ENCODE measurements around the gene NUP214.

NUP214 gene

DNA sequence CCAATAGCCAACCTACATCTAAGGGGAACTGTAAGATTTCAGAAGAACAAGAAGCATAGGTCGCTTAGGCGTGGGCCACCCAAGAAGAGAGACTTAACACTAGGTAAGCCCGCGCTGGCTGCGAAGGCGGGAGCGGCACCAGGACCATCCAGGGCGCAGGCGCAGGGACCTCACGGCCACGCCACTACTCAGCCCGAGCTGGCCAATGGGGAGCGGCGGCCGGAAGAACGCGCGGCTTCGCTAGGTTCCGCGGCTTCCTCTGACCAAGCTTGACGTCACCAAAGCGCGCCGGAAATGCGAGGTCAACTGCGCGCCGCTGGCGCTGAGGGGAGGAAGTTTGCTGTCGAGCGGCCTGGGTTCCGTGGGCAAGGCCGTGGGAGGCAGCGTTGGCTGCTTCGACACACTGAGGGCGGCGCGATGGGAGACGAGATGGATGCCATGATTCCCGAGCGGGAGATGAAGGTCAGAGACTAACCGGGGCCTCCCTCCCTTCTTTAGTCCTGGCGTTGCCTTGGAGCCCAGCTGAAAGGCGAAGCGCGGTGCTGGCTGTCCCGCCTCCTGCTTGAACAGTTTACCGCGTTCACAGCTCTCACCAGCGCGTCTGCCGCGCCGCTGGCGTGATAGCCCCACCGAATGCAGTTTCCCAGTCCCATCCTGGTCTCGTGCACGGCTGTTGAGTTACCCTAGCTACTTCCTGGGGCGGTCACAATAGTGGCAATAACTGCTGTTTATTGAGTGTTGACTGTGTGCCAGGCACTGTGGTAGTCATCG lies at the start of gene NUP214:
TSS of gene NUP214 (plus strand) at position 299 of the 771 bp plus-strand sequence. CDS start at position 418, 119 bp downstream.
- Mint-ChIP-seq H3K4me3 (peak within 1 kb of the TSS; percentile 89), H3K36me3 (peaks cover 46% of the 10 kb centered on the region), H3K27ac (peak within 1 kb of the TSS; percentile 97), H3K9me3 (no peaks in the 10 kb centered on the region), H3K4me1 (peaks cover 20% of the 10 kb centered on the region)
- DNase-seq (ENCODE audit: low spot score in 2 of 2) (peak; percentile 99 to 100), ATAC-seq (peak; percentile 98)

DNA sequence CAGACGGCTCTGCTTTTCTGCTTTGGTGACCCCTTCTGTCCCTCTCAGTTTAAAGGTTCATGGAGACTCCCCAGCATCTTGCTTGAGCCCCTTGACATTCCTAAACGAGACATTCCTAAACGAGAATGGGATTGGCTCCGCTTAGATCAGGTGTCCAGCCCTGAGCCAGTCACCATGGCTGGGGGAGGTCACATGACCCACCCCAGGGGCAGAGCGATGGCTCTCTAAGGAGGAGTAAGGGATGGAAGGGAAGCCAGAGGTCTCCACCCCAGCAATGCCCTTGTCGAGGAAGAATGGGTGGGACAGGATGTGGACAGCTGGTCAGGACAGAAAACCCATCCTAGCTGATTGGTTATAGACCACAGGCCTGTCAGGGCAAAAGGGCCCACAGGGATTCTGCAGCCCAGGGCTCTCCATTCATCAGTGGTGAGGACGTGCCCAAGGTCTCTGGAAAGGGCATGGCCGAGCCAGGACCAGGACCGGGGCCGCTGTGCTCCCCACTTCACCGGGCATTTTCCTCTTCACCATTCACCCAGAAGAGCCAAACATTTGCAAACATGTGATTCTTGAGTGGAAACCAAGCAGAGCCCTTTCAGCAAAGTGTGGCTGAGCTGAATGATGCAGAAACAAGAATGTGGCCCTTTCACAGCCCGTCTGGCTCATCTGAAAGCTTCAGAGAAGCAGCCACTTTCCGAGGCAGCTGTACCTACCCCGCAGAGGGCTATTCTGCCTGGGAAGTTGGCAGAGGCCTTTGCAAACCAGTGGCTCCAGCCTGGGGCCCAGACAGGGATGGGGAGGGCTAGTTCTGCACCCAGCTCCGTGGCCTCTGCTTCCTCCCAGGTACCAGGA lies 48.8 kb upstream of the NUP214 start:
- Mint-ChIP-seq H3K9me3 (no peaks in the 10 kb centered on the region), H3K27ac (no peak overlapping the region), H3K4me3 (no peak overlapping the region), H3K36me3 (no peaks in the 10 kb centered on the region), H3K4me1 (no peaks in the 10 kb centered on the region)
- no peak for DNase-seq (ENCODE audit: low spot score in 2 of 2)
- no peak for ATAC-seq

DNA sequence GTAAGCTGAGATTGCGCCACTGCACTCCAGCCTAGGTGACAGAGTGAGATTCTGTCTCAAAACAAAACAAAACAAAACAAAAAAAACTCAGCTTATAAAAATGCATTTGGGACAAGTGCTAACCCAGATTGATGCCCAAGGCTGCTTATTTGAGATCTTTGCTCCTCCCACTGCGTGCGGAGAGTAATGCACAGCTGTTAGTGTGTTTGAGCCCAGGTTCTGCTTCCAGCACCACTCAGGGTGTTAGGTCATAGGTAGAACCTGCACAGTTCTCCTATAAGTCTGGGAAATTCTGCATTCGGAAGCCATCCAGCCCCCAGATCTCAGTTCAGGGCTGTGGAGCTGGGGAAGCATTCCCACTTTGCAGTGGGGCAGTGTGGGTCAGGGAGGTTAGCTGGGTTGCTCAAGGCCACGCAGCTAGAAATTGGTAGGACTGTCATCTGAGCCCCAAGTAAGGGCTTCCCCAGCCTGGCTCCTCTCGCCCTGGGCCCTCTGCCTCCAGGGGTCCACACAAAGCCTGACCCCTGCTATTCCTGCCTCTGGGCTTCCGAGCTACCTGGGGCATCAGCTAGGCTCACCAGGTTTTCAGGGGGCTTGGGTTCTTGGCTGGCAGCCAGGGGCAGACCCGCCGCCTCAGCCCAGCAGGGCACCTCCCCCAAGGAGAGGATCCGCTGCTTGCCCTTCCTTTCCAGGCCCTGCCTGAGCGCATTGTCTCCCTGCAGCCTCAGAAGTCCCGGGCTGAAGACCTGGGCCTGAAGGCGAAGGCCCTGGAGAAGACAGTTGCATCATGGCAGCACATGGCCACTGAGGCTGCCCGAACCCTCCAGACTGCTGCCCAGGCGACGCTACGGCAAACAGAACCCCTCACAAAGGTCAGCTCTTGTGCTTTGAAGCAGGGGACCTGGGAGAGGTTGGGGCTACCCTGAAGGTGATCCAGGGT lies 46.7 kb upstream of the NUP214 start:
- no peak for DNase-seq (ENCODE audit: low spot score in 2 of 2)
- no peaks in the 10 kb centered on the region for H3K9me3 Mint-ChIP-seq
- no peak overlapping the region for H3K4me3 Mint-ChIP-seq
- no peak overlapping the region for H3K27ac Mint-ChIP-seq
- ATAC-seq: no peak
- H3K36me3 Mint-ChIP-seq: no peaks in the 10 kb centered on the region
- no peaks in the 10 kb centered on the region for H3K4me1 Mint-ChIP-seq

DNA sequence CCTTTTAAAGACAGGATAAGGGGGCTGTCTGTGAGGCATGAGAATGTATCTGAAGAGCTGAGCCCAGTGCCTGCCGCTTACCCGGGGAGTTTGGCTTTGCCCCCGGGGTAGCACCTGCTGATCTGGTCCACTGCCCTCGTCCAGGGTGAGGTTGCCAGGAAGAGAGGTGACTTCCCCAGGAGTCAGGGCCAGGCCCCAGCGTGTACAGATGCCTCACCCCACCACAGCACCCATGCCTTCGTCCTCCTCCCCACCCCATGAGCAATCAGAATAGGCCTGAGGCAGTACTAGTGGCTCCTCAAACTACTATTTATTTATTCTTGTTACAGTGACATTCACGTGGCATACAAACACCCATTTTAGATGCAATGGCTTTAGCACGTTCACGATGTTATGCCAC lies 44.8 kb upstream of the NUP214 start:
- no peak overlapping the region for H3K27ac Mint-ChIP-seq
- no peaks in the 10 kb centered on the region for H3K36me3 Mint-ChIP-seq
- H3K4me1 Mint-ChIP-seq: no peaks in the 10 kb centered on the region
- DNase-seq (ENCODE audit: low spot score in 2 of 2): no peak
- no peak for ATAC-seq
- H3K4me3 Mint-ChIP-seq: no peak overlapping the region
- H3K9me3 Mint-ChIP-seq: no peaks in the 10 kb centered on the region

DNA sequence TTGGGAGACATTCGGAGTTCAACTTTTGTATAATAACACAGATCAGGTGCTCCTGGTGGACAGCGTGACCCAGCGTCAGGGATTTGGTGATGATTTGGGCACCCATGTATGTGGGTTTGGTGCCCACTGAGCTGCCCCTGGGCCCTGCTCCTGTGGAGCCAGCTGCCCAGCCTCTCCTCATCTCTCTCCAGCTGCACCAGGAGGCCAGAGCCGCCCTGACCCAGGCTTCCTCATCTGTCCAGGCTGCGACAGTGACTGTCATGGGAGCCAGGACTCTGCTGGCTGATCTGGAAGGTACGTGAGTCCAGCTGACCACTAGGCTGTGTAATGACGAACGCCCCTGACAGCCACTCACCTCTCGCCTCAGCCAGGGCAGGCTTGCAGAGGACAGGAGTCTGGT lies 43.5 kb upstream of the NUP214 start:
- Mint-ChIP-seq H3K4me3 (no peak overlapping the region), H3K4me1 (no peaks in the 10 kb centered on the region), H3K9me3 (no peaks in the 10 kb centered on the region), H3K27ac (no peak overlapping the region), H3K36me3 (no peaks in the 10 kb centered on the region)
- DNase-seq (ENCODE audit: low spot score in 2 of 2) (no peak), ATAC-seq (no peak)

DNA sequence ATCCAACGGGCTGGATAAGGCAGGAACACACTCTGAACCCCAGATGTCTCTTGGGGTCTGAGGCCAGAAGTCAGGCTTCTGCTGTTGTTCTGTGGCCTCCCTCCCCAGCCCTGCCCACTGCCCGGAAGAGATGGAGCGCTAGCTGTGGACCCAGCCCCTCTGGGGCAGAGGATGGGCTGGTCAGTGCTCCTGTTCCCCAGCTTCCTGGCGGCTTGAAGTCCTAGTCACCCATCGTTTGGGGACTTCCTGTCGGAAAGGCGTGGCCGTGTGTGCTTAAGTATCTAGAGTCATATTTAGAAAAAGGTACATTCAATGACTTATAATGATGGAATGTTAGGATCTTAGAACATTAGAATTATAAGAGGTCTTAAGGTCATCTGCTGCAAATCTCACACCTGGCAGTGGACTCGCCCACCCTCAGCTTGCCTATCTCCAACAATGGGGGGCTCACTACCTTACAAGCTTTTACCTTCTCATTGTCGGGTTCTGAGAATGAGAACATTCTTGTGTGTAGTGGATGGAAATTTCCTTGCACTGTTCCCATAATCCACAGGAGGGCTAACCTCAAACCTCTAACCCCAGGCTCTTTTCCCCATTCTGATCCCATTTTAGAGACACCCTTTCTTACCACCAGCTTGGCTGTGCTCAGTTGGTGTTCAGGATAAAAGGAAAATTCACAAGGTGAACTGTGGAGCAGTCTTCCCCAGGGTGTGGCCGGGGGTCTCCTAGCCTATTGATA lies 42.4 kb upstream of the NUP214 start:
- Mint-ChIP-seq H3K27ac (no peak overlapping the region), H3K9me3 (no peaks in the 10 kb centered on the region), H3K4me1 (no peaks in the 10 kb centered on the region), H3K4me3 (no peak overlapping the region), H3K36me3 (no peaks in the 10 kb centered on the region)
- ATAC-seq (no peak), DNase-seq (ENCODE audit: low spot score in 2 of 2) (no peak)

DNA sequence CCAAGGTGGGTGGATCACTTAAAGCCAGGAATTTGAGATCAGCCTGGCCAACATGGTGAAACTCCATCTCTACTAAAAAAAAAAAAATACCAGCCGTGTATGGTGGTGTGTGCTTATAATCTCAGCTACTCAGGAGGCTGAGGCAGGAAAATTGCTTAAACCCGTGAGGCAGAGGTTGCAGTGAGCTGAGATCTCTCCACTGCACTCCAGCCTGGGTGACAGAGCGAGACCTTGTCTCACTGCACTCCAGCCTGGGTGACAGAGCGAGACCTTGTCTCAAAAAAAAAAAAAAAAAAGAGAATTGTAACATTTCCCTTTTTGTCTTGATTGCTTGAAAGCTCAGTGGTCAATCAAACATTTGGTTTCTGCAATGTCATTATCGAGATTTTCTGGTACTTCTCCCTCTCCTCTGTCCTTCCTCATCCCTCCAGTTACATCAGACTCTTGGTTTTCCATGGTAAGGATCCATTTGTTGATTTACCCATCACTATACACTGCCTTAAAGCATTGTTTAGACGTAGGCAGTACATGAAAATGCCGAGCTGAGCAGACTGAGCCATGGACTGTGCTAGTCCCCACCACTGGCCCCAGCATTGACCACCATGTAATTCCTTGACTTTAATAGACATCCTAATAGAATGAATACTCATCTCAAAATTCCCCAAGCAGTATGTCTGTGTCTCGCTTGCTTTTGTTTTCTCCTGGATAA lies 40.6 kb upstream of the NUP214 start:
- H3K4me3 Mint-ChIP-seq: no peak overlapping the region
- ATAC-seq: no peak
- H3K36me3 Mint-ChIP-seq: no peaks in the 10 kb centered on the region
- no peaks in the 10 kb centered on the region for H3K9me3 Mint-ChIP-seq
- no peak for DNase-seq (ENCODE audit: low spot score in 2 of 2)
- H3K27ac Mint-ChIP-seq: no peak overlapping the region
- H3K4me1 Mint-ChIP-seq: no peaks in the 10 kb centered on the region

DNA sequence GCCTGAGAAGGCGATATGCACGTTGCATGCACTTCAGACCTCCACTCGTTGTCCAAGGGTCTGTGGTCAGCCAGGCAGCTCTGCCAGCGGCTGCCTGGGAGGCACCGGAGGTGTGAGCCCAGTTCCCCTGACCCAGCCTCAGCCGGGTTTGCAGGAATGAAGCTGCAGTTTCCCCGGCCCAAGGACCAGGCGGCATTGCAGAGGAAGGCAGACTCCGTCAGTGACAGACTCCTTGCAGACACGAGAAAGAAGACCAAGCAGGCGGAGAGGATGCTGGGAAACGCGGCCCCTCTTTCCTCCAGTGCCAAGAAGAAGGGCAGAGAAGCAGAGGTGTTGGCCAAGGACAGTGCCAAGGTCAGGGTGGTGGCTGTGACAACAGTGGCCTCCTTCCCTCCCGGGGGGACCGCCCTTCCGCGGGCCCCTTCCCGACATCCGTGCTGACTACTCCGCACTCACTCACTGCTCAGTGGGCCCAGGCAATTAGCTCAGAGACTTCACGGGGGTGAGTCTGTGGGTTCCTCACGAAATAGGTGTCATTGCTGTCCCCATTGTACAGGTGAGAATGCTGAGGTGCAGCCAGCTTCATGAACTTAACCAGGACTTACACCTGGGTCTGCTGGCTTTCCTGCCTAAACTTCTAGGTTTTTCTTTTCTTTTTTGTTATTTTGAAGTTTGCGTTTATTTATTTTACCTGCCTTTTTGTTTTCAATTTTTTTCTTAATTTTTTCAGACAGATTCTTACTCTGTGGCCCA lies 39.8 kb upstream of the NUP214 start:
- Mint-ChIP-seq H3K4me1 (no peaks in the 10 kb centered on the region), H3K9me3 (no peaks in the 10 kb centered on the region), H3K27ac (no peak overlapping the region), H3K4me3 (no peak overlapping the region), H3K36me3 (no peaks in the 10 kb centered on the region)
- DNase-seq (ENCODE audit: low spot score in 2 of 2): no peak
- ATAC-seq: no peak

DNA sequence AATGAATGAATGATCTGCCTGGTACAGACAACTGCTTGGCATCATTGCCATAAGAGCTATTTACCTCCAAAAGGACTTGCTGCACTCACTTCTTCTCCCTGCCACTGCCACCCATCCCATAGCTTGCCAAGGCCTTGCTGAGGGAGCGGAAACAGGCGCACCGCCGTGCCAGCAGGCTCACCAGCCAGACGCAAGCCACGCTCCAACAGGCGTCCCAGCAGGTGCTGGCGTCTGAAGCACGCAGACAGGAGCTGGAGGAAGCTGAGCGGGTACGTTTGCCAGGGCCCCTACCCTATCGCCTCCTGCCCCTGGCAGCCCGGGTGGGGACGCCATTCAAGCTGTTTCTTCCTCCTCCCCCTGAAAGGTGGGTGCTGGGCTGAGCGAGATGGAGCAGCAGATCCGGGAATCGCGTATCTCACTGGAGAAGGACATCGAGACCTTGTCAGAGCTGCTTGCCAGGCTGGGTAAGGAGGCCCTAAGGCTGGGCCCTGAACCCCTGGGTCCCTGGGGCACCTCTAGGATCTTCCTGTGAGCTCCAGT lies 38.0 kb upstream of the NUP214 start:
- Mint-ChIP-seq H3K36me3 (no peaks in the 10 kb centered on the region), H3K4me3 (no peak overlapping the region), H3K4me1 (no peaks in the 10 kb centered on the region), H3K9me3 (no peaks in the 10 kb centered on the region), H3K27ac (no peak overlapping the region)
- ATAC-seq (no peak), DNase-seq (ENCODE audit: low spot score in 2 of 2) (no peak)

DNA sequence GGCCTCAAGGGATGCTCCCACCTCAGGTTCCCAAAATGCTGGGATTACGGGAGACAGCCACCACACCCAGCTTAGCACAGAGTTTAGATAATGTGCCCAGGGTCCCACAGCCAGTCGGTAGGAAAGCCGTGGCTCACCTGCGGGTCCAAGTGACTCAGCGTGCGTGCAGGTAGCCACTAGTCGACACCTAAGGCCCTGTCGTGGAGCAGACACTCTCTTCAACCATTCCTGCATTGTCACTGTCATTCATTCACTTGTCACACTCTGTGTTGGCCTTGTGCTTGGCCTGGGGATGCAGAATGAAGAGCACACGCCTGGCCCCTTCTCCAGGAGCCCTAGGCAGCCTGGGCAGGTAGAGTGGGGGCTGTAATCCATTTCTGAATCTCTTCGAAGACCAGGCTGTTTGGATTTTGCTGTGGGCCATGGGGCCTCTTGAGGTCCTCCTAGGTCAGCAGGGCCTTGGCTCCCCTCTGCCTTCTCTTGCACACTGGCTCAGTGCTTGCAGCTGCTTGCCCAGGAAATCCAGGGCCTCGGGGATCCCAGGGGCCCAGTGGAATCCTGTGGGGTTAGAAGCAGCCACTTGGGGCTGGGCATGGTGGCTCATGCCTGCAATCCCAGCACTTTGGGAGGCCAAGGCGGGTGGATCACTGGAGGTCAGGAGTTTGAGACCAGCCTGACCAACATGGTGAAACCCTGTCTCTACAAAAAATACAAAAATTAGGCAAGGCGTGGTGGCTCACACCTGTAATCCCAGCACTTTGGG lies 35.2 kb upstream of the NUP214 start:
- Mint-ChIP-seq H3K9me3 (no peaks in the 10 kb centered on the region), H3K27ac (no peak overlapping the region), H3K4me1 (no peaks in the 10 kb centered on the region), H3K36me3 (no peaks in the 10 kb centered on the region), H3K4me3 (no peak overlapping the region)
- DNase-seq (ENCODE audit: low spot score in 2 of 2) (no peak), ATAC-seq (no peak)

DNA sequence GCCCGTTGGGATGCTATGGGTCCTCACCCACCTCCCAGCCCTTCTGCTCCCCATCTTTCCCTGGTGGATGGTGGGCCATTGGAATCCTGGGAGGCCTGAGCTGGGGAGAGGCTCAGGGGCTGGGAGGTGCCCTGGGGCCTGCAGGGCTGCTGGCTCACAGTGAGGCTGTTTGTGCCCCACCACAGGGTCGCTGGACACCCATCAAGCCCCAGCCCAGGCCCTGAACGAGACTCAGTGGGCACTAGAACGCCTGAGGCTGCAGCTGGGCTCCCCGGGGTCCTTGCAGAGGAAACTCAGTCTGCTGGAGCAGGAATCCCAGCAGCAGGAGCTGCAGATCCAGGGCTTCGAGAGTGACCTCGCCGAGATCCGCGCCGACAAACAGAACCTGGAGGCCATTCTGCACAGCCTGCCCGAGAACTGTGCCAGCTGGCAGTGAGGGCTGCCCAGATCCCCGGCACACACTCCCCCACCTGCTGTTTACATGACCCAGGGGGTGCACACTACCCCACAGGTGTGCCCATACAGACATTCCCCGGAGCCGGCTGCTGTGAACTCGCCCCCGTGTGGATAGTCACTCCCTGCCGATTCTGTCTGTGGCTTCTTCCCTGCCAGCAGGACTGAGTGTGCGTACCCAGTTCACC lies 33.9 kb upstream of the NUP214 start:
- H3K9me3 Mint-ChIP-seq: no peaks in the 10 kb centered on the region
- H3K36me3 Mint-ChIP-seq: no peaks in the 10 kb centered on the region
- H3K27ac Mint-ChIP-seq: no peak overlapping the region
- H3K4me3 Mint-ChIP-seq: no peak overlapping the region
- DNase-seq (ENCODE audit: low spot score in 2 of 2) (no peak), ATAC-seq (no peak)
- peaks cover 5% of the 10 kb centered on the region for H3K4me1 Mint-ChIP-seq

DNA sequence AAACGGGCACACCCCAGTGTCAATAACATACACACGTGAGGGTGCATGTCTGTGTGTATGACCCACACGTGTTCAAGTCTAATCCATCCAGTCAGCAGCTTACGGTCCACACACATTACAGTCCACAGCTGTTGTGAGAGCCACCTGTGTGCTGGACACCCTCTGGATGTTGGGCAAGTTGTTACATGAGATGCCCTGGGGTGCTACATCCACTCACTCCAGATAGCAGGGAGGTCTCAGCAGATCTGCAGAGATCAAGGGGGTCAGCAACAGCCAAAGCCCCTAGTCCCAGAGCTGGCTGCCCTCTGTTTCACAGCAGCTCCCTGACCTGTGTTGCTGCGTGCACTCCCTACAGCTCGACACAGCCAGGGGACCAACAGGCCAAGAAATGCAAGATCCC lies 33.4 kb upstream of the NUP214 start:
- Mint-ChIP-seq H3K9me3 (no peaks in the 10 kb centered on the region), H3K4me1 (peaks cover 6% of the 10 kb centered on the region), H3K4me3 (no peak overlapping the region), H3K27ac (no peak overlapping the region), H3K36me3 (no peaks in the 10 kb centered on the region)
- no peak for ATAC-seq
- no peak for DNase-seq (ENCODE audit: low spot score in 2 of 2)
